NCI-H1694 (cell line): ENCODE data around the gene HBA1.
A peak's percentile ranks its signal among the peaks of the same experiment; 100 is the strongest.
"Not testable (repeated sequence)": the region's sequence is repeated elsewhere in the genome, so short reads cannot be mapped to it uniquely, and the experiment has no call there.

Experiments
- DNase-seq: peaks from one replicate; lab custom pipeline; 2025; lab: John Stamatoyannopoulos, UW

HBA1 gene

GRCh38 chr16:175011-175949 is 1.2 kb upstream of the HBA1 start:
- no peak for DNase-seq

GRCh38 chr16:176006-176405 is 474 bp upstream of the HBA1 start:
- DNase-seq = not testable (repeated sequence)

GRCh38 chr16:177394-177822 is 928 bp downstream of the HBA1 start:
- no peak for DNase-seq

- no peak for DNase-seq
These were observed 1.6 kb downstream of the HBA1 start for GRCh38 chr16:177981-178667.

- no peak for DNase-seq
These were observed 2.2 kb downstream of the HBA1 start for GRCh38 chr16:178668-179015.

GRCh38 chr16:179211-180092 is 3.0 kb downstream of the HBA1 start:
- no peak for DNase-seq

- DNase-seq = no peak
These were observed 3.7 kb downstream of the HBA1 start, which contains the start of gene HBQ1 for GRCh38 chr16:180101-180675. Gene HBQ1 (plus strand): TSS chr16:180459. CDS start chr16:180487, 28 bp downstream.

GRCh38 chr16:180681-181564 is 4.4 kb downstream of the HBA1 start:
- peak; percentile 24 for DNase-seq

- DNase-seq = no peak
These were observed 5.1 kb downstream of the HBA1 start for GRCh38 chr16:181565-182021.

- no peak for DNase-seq
These were observed 6.5 kb downstream of the HBA1 start for GRCh38 chr16:183005-183404.

- no peak for DNase-seq
These were observed 8.7 kb downstream of the HBA1 start for GRCh38 chr16:185213-185612.

GRCh38 chr16:185691-186090 is 9.2 kb downstream of the HBA1 start:
- no peak for DNase-seq

- no peak for DNase-seq
These were observed 10.8 kb downstream of the HBA1 start for GRCh38 chr16:187330-187729.

GRCh38 chr16:188674-189073 is 12.2 kb downstream of the HBA1 start:
- DNase-seq = no peak

- DNase-seq = no peak
These were observed 13.2 kb downstream of the HBA1 start for GRCh38 chr16:189604-190186.

GRCh38 chr16:191831-192230 is 15.4 kb downstream of the HBA1 start:
- no peak for DNase-seq

- DNase-seq = no peak
These were observed 16.2 kb downstream of the HBA1 start for GRCh38 chr16:192686-193085.

GRCh38 chr16:193441-193840 is 17.0 kb downstream of the HBA1 start:
- DNase-seq = no peak

GRCh38 chr16:194516-194915 is 18.0 kb downstream of the HBA1 start:
- no peak for DNase-seq

- no peak for DNase-seq
These were observed 23.9 kb downstream of the HBA1 start for GRCh38 chr16:200388-200787.
